Neural crest cell (in vitro differentiated cells): Measurements from ENCODE around the gene FAM240A. TPM values are rescaled to one million over a fixed set of nuclear protein-coding genes. Genes with fewer than 3 reads are reported as not detected.

Experiments
- DNase-seq: peaks from one replicate; pipeline ENCODE4 v3.0.0; 2021; ENCODE audit warnings: low read depth, mixed read lengths, low spot score
- H3K27ac Mint-ChIP-seq: one replicate; pipeline ENCODE4 v1.8.0; 2021; ENCODE audit warnings: mild to moderate bottlenecking, mixed read lengths; ENCODE audit not compliant: unreplicated experiment
- H3K27me3 Mint-ChIP-seq: 2 replicates; pipeline ENCODE4 v1.8.0; 2021; ENCODE audit warnings: low read depth, mild to moderate bottlenecking, mixed read lengths
- H3K36me3 Mint-ChIP-seq: 2 replicates; pipeline ENCODE4 v1.8.0; 2021; ENCODE audit warnings: low read depth, mild to moderate bottlenecking, mixed read lengths
- H3K4me1 Mint-ChIP-seq: 2 replicates; pipeline ENCODE4 v1.8.0; 2021; ENCODE audit warnings: mixed read lengths
- H3K4me3 Mint-ChIP-seq: one replicate; pipeline ENCODE4 v1.8.0; 2021; ENCODE audit warnings: mild to moderate bottlenecking, mixed read lengths
- H3K9me3 Mint-ChIP-seq: 2 replicates; pipeline ENCODE4 v1.8.0; 2021; ENCODE audit warnings: mixed read lengths
- total RNA-seq: library from RNA; stranded (reverse); gene quantifications from 2 replicates; pipeline ENCODE4 v1.2.1, GENCODE V29; 2021
- TF ChIP-seq, protein P1 (sequence below): fragments of 200-600 bp; sonication (generic); conservative IDR thresholded peaks from 2 replicates; pipeline ENCODE4 v1.5.0; 2021; ENCODE audit warnings: antibody characterized with exemption, mild to moderate bottlenecking

Gene FAM240A
- total RNA-seq, 1 donor from 2014 or later: not detected

DNA sequence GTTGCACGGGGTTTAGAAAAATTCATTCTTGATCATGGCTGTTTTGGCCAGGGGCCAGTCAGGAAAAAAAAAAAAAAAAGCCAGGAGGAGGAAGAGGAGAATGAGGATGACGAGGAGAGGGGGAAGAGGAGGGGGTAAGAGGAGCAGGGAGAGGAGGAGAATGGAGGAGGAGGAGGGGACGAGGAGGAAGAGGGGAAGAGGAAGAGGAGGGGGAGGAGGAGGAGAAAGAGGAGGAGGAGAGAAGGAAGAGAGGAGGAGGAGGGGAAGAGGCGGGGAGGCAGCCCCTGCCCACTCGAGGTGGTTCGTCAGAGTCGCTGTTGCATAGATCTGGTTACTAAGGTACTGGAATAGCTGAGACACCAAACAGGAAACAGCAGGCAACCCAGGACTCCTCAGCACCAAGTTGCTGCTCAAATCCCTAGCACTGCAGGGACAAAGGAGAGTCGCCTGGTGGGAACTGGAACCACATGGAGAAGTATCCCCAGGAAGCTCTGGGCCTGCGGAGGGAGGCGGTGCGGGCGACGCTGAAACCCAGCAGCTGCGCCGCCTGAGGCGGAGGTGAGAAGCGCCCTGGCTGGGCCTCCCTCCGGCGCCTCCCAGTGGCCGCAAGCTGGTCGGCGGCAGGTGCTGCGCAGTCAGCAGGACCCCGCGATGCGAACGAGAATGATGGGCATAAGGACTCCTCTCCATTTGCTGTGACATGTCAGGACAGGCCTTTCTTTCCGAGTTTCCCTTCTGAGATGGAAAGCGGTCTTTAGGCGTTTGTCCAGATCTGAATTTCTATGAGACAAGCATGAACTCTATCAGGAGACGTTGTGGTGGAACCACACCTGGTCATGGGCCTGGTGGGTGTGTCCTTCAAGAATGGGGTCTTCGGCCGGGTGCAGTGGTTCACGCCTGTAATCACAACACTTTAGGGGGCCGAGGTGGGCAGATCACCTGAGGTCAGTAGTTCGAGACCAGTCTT lies 17.5 kb downstream of the FAM240A start:
- DNase-seq: peak; percentile 69
- Mint-ChIP-seq H3K27me3 (no peaks in the 10 kb centered on the region), H3K9me3 (no peaks in the 10 kb centered on the region), H3K27ac (peak overlapping the region; percentile 76), H3K4me1 (peaks cover 42% of the 10 kb centered on the region), H3K4me3 (peak overlapping the region; percentile 33), H3K36me3 (no peaks in the 10 kb centered on the region)
- TF ChIP-seq, protein P1, sequence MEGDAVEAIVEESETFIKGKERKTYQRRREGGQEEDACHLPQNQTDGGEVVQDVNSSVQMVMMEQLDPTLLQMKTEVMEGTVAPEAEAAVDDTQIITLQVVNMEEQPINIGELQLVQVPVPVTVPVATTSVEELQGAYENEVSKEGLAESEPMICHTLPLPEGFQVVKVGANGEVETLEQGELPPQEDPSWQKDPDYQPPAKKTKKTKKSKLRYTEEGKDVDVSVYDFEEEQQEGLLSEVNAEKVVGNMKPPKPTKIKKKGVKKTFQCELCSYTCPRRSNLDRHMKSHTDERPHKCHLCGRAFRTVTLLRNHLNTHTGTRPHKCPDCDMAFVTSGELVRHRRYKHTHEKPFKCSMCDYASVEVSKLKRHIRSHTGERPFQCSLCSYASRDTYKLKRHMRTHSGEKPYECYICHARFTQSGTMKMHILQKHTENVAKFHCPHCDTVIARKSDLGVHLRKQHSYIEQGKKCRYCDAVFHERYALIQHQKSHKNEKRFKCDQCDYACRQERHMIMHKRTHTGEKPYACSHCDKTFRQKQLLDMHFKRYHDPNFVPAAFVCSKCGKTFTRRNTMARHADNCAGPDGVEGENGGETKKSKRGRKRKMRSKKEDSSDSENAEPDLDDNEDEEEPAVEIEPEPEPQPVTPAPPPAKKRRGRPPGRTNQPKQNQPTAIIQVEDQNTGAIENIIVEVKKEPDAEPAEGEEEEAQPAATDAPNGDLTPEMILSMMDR: peak; percentile 91

DNA sequence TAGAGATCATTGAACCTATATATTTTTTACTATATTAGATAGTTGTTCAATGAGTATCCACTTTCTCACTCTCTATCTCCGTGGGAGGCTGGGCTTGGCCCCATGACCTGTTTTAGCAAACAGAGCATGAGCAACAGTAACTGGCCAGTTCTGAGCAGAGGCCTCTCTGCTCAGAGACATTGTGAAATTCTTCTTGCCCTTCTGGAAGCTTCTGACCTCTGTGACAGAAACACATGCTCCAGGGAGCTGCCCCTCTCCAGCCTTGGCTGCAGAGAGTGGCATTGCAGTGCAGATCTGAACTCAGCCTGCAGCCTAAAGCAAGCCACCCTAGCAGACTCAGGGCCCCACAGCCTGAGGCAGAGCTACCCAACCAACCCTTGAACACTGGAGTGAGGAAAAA lies 20.5 kb downstream of the FAM240A start:
- no peak for DNase-seq
- no peaks in the 10 kb centered on the region for H3K36me3 Mint-ChIP-seq
- H3K27ac Mint-ChIP-seq: peak overlapping the region; percentile 78
- H3K27me3 Mint-ChIP-seq: no peaks in the 10 kb centered on the region
- H3K9me3 Mint-ChIP-seq: no peaks in the 10 kb centered on the region
- TF ChIP-seq, protein P1: no peak
- H3K4me1 Mint-ChIP-seq: peaks cover 25% of the 10 kb centered on the region
- H3K4me3 Mint-ChIP-seq: no peak overlapping the region

DNA sequence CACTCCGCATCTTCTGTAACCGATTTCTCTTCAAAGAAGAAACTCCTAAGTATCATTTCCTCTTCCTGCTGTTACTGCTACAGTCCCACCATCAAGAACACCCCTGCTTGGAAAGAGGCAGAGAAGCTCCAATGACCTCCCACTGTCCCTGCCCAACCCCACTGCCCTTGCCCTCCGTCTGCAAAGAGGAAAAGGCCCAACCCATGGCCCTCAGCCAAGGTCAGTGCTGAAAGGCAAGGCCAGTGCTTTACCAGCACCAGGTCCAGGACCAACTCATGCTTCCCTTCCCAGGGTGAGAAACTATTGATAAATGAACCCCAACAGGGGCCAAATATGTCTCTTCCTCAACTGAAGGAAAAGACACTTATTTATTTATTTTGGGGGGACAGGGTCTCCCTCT lies 22.5 kb downstream of the FAM240A start:
- H3K27me3 Mint-ChIP-seq: no peaks in the 10 kb centered on the region
- TF ChIP-seq, protein P1: no peak
- H3K27ac Mint-ChIP-seq: no peak overlapping the region
- no peak for DNase-seq
- H3K4me3 Mint-ChIP-seq: no peak overlapping the region
- peaks cover 8% of the 10 kb centered on the region for H3K4me1 Mint-ChIP-seq
- peaks cover 5% of the 10 kb centered on the region for H3K9me3 Mint-ChIP-seq
- no peaks in the 10 kb centered on the region for H3K36me3 Mint-ChIP-seq

DNA sequence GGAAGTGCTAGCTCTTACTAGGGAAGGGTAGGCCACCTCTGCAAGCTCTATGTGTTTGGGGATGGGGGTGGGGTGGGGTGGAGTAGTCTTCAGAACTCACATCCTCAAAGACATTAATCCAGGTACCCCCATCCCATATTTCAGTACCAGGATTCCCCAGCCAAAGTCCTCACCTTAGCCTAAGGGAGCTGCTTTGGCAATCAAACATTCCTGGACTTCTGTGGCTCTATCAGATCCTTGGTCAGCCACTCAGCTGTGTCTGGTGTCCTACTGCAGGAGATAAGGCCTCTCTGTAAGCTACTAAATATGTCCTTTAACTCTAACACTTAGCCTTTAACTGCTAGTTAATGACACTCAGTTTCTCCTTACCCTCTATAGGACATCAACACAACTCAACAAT lies 26.9 kb downstream of the FAM240A start:
- no peaks in the 10 kb centered on the region for H3K27me3 Mint-ChIP-seq
- H3K27ac Mint-ChIP-seq: no peak overlapping the region
- no peaks in the 10 kb centered on the region for H3K36me3 Mint-ChIP-seq
- H3K4me1 Mint-ChIP-seq: no peaks in the 10 kb centered on the region
- TF ChIP-seq, protein P1: no peak
- DNase-seq: no peak
- H3K9me3 Mint-ChIP-seq: peaks cover 12% of the 10 kb centered on the region
- no peak overlapping the region for H3K4me3 Mint-ChIP-seq

DNA sequence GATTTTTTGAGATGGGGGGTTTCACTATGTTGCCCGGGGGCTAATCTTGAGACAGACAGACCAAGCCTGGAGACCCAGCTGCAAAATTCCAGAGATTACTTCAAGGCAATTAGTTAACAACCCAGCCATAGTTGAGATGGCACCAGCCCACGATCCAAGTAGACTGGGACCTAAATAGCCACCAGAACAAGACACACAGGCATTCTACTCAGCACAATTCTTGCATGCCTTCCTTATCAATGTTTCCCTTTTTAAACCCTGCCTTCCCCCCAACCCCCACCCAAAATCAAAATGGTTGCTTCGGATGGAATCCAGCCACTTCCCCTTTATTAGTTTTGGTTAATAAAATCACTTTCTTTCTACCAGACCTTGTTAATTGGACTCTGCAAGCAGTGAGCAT lies 28.6 kb downstream of the FAM240A start:
- no peak overlapping the region for H3K4me3 Mint-ChIP-seq

More for the DNA sequence above, 28.6 kb downstream of the FAM240A start:
- Mint-ChIP-seq H3K36me3 (no peaks in the 10 kb centered on the region), H3K4me1 (no peaks in the 10 kb centered on the region), H3K9me3 (peaks cover 12% of the 10 kb centered on the region), H3K27ac (no peak overlapping the region), H3K27me3 (no peaks in the 10 kb centered on the region)
- no peak for DNase-seq
- TF ChIP-seq, protein P1: no peak
